Ascending aorta (tissue), 2 donors: ENCODE data around the gene CCDC88A. TPM values are rescaled to one million over a fixed set of nuclear protein-coding genes. Genes with fewer than 3 reads are reported as not detected.
"Not testable (repeated sequence)": the region's sequence is repeated elsewhere in the genome, so short reads cannot be mapped to it uniquely, and the experiment has no call there.

Experiments
- DNase-seq, 2 donors: peaks; one replicate each; pipeline ENCODE4 v3.0.0-alpha.2; 2019; ENCODE audit warnings: low spot score in 2 of 2
- H3K27ac ChIP-seq, 2 donors: fragments of 200-600 bp; sonication (generic); one replicate each; pipeline ENCODE4 v1.5.1; 2016 to 2017; ENCODE audit warnings: mild to moderate bottlenecking in 1 of 2
- H3K27me3 ChIP-seq: fragments of 200-600 bp; sonication (generic); one replicate; pipeline ENCODE4 v1.5.1; 2017
- H3K36me3 ChIP-seq, 2 donors: fragments of 200-600 bp; sonication (generic); one replicate each; pipeline ENCODE4 v1.5.1; 2016
- H3K4me1 ChIP-seq, 2 donors: fragments of 200-600 bp; sonication (generic); one replicate each; pipeline ENCODE4 v1.5.1; 2016 to 2017; ENCODE audit warnings: mild to moderate bottlenecking in 1 of 2
- H3K4me3 ChIP-seq, 2 donors: fragments of 200-600 bp; sonication (generic); one replicate each; pipeline ENCODE4 v1.5.1; 2016 to 2017; ENCODE audit warnings: mild to moderate bottlenecking in 1 of 2
- H3K9me3 ChIP-seq, 2 donors: fragments of 200-600 bp; sonication (generic); one replicate each; pipeline ENCODE4 v1.5.1; 2016
- CTCF ChIP-seq, 3 experiments: fragments of 200-600 bp in 2 of 3; fragments of 450-650 bp in 1 of 3; sonication (generic) in 2 of 3; IDR thresholded peaks; one replicate each; pipeline ENCODE4 v1.5.1; 2016 to 2019; ENCODE audit warnings: antibody characterized with exemption in 3 of 3, mild to moderate bottlenecking in 1 of 3, moderate library complexity in 1 of 3
- intact Hi-C: fragments of 100-400 bp; cut with DNase I; formaldehyde crosslinking; loops from one replicate; pipeline ENCODE4 v1.15.1; 2023
- total RNA-seq: library from RNA; depleted of rRNA; stranded (reverse); fragments of >200 nt; gene quantifications from one replicate; pipeline ENCODE4 v1.1.0, GENCODE V29; 2016

CCDC88A gene
- total RNA-seq, 1 donor from 2014 or later, result 39.2 TPM

GRCh38 chr2:55252832-55253231, 166.8 kb downstream of the CCDC88A start:
- no peaks in the 10 kb centered on the region for H3K27me3 ChIP-seq
- intact Hi-C loops, result no loop called here
- H3K9me3 ChIP-seq, result no peaks in the 10 kb centered on the region
- TF ChIP-seq CTCF (IDR thresholded peaks at IDR 0.05), result no peak
- H3K4me1 ChIP-seq, result no peaks in the 10 kb centered on the region
- H3K36me3 ChIP-seq, result peaks cover 33 to 47% of the 10 kb centered on the region in 2 donors
- no peak overlapping the region for H3K27ac ChIP-seq
- no peak overlapping the region for H3K4me3 ChIP-seq
- no peak for DNase-seq

GRCh38 chr2:55247025-55247424, 172.6 kb downstream of the CCDC88A start:
- Histone ChIP-seq H3K4me3 (no peak overlapping the region), H3K27ac (no peak overlapping the region), H3K27me3 (no peaks in the 10 kb centered on the region), H3K4me1 (no peaks in the 10 kb centered on the region), H3K36me3 (peaks cover 32 to 47% of the 10 kb centered on the region in 2 donors), H3K9me3 (no peaks in the 10 kb centered on the region)
- no peak for TF ChIP-seq CTCF (IDR thresholded peaks at IDR 0.05)
- intact Hi-C loops, result no loop called here
- no peak for DNase-seq

GRCh38 chr2:55245411-55245810, 174.2 kb downstream of the CCDC88A start:
- Histone ChIP-seq H3K4me1 (no peaks in the 10 kb centered on the region), H3K27ac (no peak overlapping the region), H3K27me3 (no peaks in the 10 kb centered on the region), H3K9me3 (no peaks in the 10 kb centered on the region), H3K4me3 (no peak overlapping the region), H3K36me3 (peaks cover 21 to 52% of the 10 kb centered on the region in 2 donors)
- DNase-seq, result no peak
- intact Hi-C loops, result no loop called here
- TF ChIP-seq CTCF (IDR thresholded peaks at IDR 0.05), result no peak

- intact Hi-C loops, result no loop called here
- no peak for DNase-seq
- H3K27ac ChIP-seq, result no peak overlapping the region
- no peak for TF ChIP-seq CTCF (IDR thresholded peaks at IDR 0.05)
- H3K27me3 ChIP-seq, result no peaks in the 10 kb centered on the region
- no peaks in the 10 kb centered on the region for H3K9me3 ChIP-seq
- H3K4me3 ChIP-seq, result no peak overlapping the region
- H3K36me3 ChIP-seq, result peaks cover 22 to 62% of the 10 kb centered on the region in 2 donors
- H3K4me1 ChIP-seq, result no peaks in the 10 kb centered on the region
Observed at GRCh38 chr2:55242617-55243016, 177.0 kb downstream of the CCDC88A start.

- H3K36me3 ChIP-seq, result peaks cover 26 to 64% of the 10 kb centered on the region in 2 donors
Observed at GRCh38 chr2:55241582-55241981, 178.1 kb downstream of the CCDC88A start.

GRCh38 chr2:55239656-55240222, 179.9 kb downstream of the CCDC88A start:
- intact Hi-C loops, result loop anchor here (10.0 kb wide), 1 partner anchor 1125 kb away; the partner anchor contains the start of gene ACYP2
- no peaks in the 10 kb centered on the region for H3K27me3 ChIP-seq
- H3K9me3 ChIP-seq, result no peaks in the 10 kb centered on the region
- no peak for TF ChIP-seq CTCF (IDR thresholded peaks at IDR 0.05)
- H3K27ac ChIP-seq, result no peak overlapping the region
- peaks cover 35 to 66% of the 10 kb centered on the region in 2 donors for H3K36me3 ChIP-seq
- H3K4me3 ChIP-seq, result no peak overlapping the region
- DNase-seq, result no peak
- H3K4me1 ChIP-seq, result peaks cover 0 to 5% of the 10 kb centered on the region in 2 donors

More at GRCh38 chr2:55241582-55241981, 178.1 kb downstream of the CCDC88A start:
- H3K4me1 ChIP-seq, H3K9me3 ChIP-seq, H3K4me3 ChIP-seq, H3K27me3 ChIP-seq, intact Hi-C loops, H3K27ac ChIP-seq, DNase-seq: not testable (repeated sequence)

Other genes starting within 250 kb of the CCDC88A start
- gene CLHC1, start 187.6 kb downstream of the CCDC88A start, total RNA-seq, result not detected
- gene RPS27A, start 187.2 kb downstream of the CCDC88A start, total RNA-seq, result 262 TPM
- 15.2 TPM for gene MTIF2, start 150.6 kb downstream of the CCDC88A start, total RNA-seq
- gene CFAP36, start 99.9 kb upstream of the CCDC88A start, total RNA-seq, result 3.8 TPM
- gene PPP4R3B, start 197.8 kb upstream of the CCDC88A start, total RNA-seq, result 18.2 TPM